Keratinocyte (primary cell): ENCODE data around the gene CDCA7.

ENCODE experiments used
- EZH2 ChIP-seq: IDR thresholded peaks from one replicate; pipeline ENCODE4 v1.6.1; 2012; ENCODE audit warnings: inconsistent platforms, mild to moderate bottlenecking, low read length, moderate library complexity
- TF ChIP-seq, protein P1 (sequence below), 3 experiments: IDR thresholded peaks in 1 of 3; conservative IDR thresholded peaks in 1 of 3; optimal IDR thresholded peaks in 1 of 3; 2 replicates in 2 of 3; 3 replicates in 1 of 3; pipeline versions ENCODE3 to v1.5.1; 2011; ENCODE audit warnings: low read length in 3 of 3, mild to moderate bottlenecking in 3 of 3, moderate library complexity in 2 of 3, control low read depth in 1 of 3, inconsistent platforms in 1 of 3; ENCODE audit not compliant: insufficient read depth in 2 of 3; ENCODE audit errors: extremely low read depth in 1 of 3

DNA sequence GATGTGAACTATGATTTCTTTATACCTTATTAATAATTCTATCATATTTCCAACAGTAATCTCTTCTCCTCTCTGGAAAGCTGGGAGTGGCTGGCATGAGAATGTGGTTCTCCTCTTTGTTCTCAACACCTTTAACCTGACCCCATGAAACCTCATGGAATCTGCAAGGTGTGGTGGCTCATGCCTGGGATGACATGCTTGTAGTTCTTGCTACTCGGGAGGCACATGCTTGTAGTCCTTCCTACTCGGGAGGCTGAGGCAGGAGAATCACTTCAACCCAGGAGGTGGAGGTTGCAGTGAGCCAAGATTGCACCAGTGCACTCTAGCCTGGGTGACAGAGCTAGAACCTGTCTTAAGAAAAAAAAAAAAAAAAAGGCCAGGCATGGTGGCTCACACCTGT lies 10.8 kb upstream of the CDCA7 start:
- no peak for TF ChIP-seq EZH2
- TF ChIP-seq, protein P1, sequence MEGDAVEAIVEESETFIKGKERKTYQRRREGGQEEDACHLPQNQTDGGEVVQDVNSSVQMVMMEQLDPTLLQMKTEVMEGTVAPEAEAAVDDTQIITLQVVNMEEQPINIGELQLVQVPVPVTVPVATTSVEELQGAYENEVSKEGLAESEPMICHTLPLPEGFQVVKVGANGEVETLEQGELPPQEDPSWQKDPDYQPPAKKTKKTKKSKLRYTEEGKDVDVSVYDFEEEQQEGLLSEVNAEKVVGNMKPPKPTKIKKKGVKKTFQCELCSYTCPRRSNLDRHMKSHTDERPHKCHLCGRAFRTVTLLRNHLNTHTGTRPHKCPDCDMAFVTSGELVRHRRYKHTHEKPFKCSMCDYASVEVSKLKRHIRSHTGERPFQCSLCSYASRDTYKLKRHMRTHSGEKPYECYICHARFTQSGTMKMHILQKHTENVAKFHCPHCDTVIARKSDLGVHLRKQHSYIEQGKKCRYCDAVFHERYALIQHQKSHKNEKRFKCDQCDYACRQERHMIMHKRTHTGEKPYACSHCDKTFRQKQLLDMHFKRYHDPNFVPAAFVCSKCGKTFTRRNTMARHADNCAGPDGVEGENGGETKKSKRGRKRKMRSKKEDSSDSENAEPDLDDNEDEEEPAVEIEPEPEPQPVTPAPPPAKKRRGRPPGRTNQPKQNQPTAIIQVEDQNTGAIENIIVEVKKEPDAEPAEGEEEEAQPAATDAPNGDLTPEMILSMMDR (optimal IDR thresholded peaks at IDR 0.05 in 1 of 3, IDR thresholded peaks at IDR 0.05 in 1 of 3, conservative IDR thresholded peaks at IDR 0.05 in 1 of 3; ENCODE audit: extremely low read depth in 1 of 3, insufficient read depth in 2 of 3, low read length in 3 of 3) = no peak
